OCI-LY7 (cell line): ENCODE results near the gene GNPTG.

Experiments used
- EZH2phosphoT487 ChIP-seq: fragments of 200-600 bp; sonication (generic); IDR thresholded peaks from 2 replicates; pipeline ENCODE4 v1.6.1; 2018; ENCODE audit warnings: low read depth, borderline replicate concordance, mild to moderate bottlenecking, mixed run types, antibody characterized with exemption, low read length, moderate library complexity, mixed read lengths
- TF ChIP-seq, protein P1 (sequence below): fragments of 200-600 bp; sonication (generic); conservative IDR thresholded peaks from 2 replicates; pipeline ENCODE4 v1.5.1; 2014; ENCODE audit warnings: mild to moderate bottlenecking, antibody characterized with exemption, low read length, moderate library complexity, mixed read lengths

DNA sequence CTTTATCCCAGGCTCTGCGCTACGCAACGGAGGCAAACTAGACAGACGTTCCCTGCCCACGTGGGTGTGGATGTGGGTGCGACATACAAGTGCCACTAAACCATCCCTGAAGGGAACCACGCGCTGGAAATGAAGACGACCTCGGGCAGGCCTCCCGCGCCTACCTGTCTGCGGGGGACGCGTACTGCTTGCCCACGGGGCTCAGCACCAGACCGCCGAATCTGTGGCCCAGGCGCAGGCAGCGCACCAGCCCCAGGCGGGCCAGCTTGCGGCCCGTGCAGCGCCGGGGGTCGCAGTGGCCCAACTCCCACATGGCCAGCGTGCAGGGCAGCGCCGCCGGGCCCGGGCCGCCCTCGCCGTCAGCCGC is 533 bp upstream of the GNPTG start:
- TF ChIP-seq, protein P1, sequence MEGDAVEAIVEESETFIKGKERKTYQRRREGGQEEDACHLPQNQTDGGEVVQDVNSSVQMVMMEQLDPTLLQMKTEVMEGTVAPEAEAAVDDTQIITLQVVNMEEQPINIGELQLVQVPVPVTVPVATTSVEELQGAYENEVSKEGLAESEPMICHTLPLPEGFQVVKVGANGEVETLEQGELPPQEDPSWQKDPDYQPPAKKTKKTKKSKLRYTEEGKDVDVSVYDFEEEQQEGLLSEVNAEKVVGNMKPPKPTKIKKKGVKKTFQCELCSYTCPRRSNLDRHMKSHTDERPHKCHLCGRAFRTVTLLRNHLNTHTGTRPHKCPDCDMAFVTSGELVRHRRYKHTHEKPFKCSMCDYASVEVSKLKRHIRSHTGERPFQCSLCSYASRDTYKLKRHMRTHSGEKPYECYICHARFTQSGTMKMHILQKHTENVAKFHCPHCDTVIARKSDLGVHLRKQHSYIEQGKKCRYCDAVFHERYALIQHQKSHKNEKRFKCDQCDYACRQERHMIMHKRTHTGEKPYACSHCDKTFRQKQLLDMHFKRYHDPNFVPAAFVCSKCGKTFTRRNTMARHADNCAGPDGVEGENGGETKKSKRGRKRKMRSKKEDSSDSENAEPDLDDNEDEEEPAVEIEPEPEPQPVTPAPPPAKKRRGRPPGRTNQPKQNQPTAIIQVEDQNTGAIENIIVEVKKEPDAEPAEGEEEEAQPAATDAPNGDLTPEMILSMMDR = no peak
- TF ChIP-seq EZH2phosphoT487 = no peak
